ENCODE data around the gene NFE2L2.
"Not testable (repeated sequence)": the region's sequence is repeated elsewhere in the genome, so short reads cannot be mapped to it uniquely, and the experiment has no call there.

The NFE2L2 gene

DNA sequence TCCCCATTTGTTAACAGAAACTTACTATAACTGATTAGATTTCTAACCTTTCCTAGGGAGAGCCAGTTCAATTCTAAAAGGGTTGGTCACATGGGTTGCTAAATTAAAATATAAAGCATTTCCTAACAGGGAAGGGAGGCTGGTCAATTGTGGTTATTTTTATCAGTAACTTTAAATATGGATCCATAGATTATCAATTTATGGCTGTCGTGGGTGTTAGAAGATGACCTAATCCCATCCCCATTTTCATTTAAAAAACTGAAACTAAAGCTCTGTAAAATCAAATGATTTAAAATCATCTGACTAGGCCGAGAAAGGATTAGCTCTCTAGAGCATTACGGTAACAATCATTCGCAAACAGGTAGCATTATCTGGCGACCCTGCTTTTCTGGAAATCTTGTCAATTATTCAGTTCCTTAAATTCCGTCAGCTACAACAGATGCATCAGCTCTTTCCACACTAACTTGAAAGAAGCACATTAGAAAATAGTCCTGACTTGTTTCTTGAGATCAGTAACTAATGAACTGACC lies 52.9 kb downstream of the NFE2L2 start:
- TF ChIP-seq, protein P1, sequence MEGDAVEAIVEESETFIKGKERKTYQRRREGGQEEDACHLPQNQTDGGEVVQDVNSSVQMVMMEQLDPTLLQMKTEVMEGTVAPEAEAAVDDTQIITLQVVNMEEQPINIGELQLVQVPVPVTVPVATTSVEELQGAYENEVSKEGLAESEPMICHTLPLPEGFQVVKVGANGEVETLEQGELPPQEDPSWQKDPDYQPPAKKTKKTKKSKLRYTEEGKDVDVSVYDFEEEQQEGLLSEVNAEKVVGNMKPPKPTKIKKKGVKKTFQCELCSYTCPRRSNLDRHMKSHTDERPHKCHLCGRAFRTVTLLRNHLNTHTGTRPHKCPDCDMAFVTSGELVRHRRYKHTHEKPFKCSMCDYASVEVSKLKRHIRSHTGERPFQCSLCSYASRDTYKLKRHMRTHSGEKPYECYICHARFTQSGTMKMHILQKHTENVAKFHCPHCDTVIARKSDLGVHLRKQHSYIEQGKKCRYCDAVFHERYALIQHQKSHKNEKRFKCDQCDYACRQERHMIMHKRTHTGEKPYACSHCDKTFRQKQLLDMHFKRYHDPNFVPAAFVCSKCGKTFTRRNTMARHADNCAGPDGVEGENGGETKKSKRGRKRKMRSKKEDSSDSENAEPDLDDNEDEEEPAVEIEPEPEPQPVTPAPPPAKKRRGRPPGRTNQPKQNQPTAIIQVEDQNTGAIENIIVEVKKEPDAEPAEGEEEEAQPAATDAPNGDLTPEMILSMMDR (IDR thresholded peaks at IDR 0.05; ENCODE audit: extremely low read depth, insufficient read depth, missing control alignments), result no peak
- no peak for DNase-seq (ENCODE audit: low spot score)
- in situ Hi-C loops (cut with MboI; ENCODE audit: low pct_unique_long_range_greater_than_20kb, low sequenced_read_pairs, unreplicated experiment), result no loop called here

- in situ Hi-C loops (cut with MboI; ENCODE audit: low pct_unique_long_range_greater_than_20kb, low sequenced_read_pairs, unreplicated experiment), result no loop called here
- DNase-seq (ENCODE audit: low spot score), result no peak
- TF ChIP-seq, protein P1 (IDR thresholded peaks at IDR 0.05; ENCODE audit: extremely low read depth, insufficient read depth, missing control alignments), result no peak
These were observed 53.4 kb downstream of the NFE2L2 start for GRCh38 chr2:177211169-177211568.

DNA sequence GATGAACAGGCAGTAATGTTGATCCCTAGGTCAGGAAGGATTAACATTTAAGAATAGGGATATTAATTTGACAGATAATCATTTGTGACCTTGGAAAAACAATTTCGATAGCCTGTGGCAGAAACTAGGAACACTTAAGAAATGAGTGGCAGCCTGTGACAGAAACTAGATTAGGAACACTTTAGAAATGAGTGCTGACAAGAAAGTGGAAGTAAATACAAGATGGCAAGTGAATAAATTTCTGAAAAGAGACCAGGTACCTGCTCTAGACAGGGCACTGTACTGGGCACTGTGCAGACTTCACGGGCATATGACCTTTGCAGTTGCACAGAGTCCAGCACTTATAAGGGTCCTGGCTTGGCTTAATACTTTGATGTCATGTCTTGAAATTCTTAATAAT lies 57.4 kb downstream of the NFE2L2 start:
- TF ChIP-seq, protein P1 (IDR thresholded peaks at IDR 0.05; ENCODE audit: extremely low read depth, insufficient read depth, missing control alignments), result no peak
- in situ Hi-C loops (cut with MboI; ENCODE audit: low pct_unique_long_range_greater_than_20kb, low sequenced_read_pairs, unreplicated experiment), result no loop called here
- DNase-seq (ENCODE audit: low spot score), result peak; percentile 28

- TF ChIP-seq, protein P1 (IDR thresholded peaks at IDR 0.05; ENCODE audit: extremely low read depth, insufficient read depth, missing control alignments), result no peak
- in situ Hi-C loops (cut with MboI; ENCODE audit: low pct_unique_long_range_greater_than_20kb, low sequenced_read_pairs, unreplicated experiment), result no loop called here
- no peak for DNase-seq (ENCODE audit: low spot score)
These were observed 60.1 kb downstream of the NFE2L2 start for GRCh38 chr2:177204417-177204816.

GRCh38 chr2:177201919-177202346 lies 62.6 kb downstream of the NFE2L2 start:
- TF ChIP-seq, protein P1 (IDR thresholded peaks at IDR 0.05; ENCODE audit: extremely low read depth, insufficient read depth, missing control alignments), result no peak
- in situ Hi-C loops (cut with MboI; ENCODE audit: low pct_unique_long_range_greater_than_20kb, low sequenced_read_pairs, unreplicated experiment), result no loop called here
- no peak for DNase-seq (ENCODE audit: low spot score)

GRCh38 chr2:177200419-177200818 lies 64.1 kb downstream of the NFE2L2 start:
- not testable (repeated sequence) for DNase-seq (ENCODE audit: low spot score)

DNA sequence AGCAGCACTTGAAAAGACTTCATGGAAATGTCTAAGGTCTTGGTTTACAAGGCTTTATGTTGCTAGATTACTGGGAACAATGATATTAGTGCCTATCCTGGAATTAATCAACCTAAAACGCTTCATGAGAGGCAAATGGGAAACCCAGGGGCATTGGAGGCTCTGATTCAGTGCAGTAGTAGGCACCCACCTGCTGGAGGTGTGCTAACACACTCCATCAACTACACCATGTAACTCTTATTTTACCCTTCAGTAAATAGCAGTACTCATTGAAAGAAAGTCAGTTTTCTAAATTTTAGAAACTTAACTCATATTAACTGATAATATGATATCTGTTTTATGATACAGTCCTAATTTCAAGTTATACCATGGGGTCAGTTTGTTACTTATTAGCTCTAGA lies 69.3 kb downstream of the NFE2L2 start:
- TF ChIP-seq, protein P1 (IDR thresholded peaks at IDR 0.05; ENCODE audit: extremely low read depth, insufficient read depth, missing control alignments), result peak; percentile 26
- in situ Hi-C loops (cut with MboI; ENCODE audit: low pct_unique_long_range_greater_than_20kb, low sequenced_read_pairs, unreplicated experiment), result no loop called here
- DNase-seq (ENCODE audit: low spot score), result no peak

More at GRCh38 chr2:177200419-177200818, 64.1 kb downstream of the NFE2L2 start:
- in situ Hi-C loops (cut with MboI; ENCODE audit: low pct_unique_long_range_greater_than_20kb, low sequenced_read_pairs, unreplicated experiment), result not testable (repeated sequence)
